Raji (cell line): Measurements from ENCODE around the gene OR10J4.

Source experiments
- POLR2A ChIP-seq: IDR thresholded peaks from 2 replicates; pipeline ENCODE4 v1.6.1; 2011; ENCODE audit warnings: low read depth, low read length, control low read depth; ENCODE audit not compliant: insufficient read depth

The OR10J4 gene

DNA sequence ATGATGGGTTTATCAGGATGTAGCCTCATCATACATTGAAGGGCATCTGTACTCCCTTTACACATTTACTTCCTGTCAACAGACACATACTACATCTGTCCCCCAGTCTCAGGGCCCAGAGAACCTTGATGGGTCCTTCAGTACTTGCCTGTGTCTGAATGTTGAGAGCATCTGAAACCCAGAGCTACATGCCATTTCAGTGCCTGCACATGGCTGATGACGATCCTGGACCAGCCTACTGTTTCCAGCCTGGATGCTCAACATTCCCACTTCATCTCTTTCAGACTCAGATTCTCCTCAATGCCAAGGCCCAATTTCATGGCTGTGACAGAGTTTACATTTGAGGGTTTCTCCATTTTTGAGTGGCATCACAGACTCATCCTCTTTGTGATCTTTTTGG, at the start of gene OR10J4:
OR10J4 (plus strand) TSS at position 301 of the 400 bp plus-strand sequence.
- no peak for TF ChIP-seq POLR2A

DNA sequence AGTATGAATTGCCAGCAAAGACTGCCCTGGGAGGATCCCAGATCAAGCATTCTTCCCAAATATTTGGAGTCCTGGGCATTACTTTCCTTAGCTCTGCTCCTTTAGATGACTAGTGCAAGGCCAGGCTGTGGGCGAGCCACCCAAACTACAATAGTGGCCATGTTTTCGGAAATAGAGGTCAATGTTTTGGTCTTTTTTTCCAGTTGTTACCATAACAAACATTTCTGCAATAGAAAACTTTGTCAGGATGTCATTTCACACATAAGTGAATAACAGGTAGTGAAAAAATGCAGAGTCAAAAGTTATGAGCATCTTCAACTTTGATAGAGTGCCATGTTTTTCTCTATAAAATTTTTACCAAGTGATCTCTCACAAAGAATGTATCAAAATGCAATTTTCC, 25.2 kb upstream of the OR10J4 start:
- TF ChIP-seq POLR2A = no peak

DNA sequence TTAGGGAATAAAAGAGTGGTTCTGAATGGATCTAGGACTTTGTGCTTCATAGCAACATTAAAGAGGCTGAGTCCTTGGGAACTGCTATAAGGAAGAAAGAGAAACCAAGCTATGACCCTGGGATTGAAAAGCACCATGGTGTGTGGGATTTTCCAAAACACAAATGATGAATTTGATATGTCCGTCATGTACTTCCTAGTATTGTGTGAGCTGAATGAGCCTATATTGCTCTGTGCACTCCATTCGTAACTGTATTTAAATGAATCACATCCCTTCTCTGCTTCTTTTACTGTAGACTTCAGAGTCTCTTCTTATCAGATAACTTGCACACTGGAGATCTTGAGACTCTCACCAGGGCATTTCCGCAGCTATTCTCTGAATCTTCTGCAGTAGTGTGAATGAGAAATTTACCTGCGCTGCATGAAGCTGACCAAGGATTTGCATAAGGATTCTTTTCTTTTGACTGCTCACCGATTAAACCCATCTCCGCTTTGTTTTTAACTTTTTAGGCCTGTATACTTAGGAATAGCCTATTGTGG, 23.1 kb upstream of the OR10J4 start:
- TF ChIP-seq POLR2A = no peak

DNA sequence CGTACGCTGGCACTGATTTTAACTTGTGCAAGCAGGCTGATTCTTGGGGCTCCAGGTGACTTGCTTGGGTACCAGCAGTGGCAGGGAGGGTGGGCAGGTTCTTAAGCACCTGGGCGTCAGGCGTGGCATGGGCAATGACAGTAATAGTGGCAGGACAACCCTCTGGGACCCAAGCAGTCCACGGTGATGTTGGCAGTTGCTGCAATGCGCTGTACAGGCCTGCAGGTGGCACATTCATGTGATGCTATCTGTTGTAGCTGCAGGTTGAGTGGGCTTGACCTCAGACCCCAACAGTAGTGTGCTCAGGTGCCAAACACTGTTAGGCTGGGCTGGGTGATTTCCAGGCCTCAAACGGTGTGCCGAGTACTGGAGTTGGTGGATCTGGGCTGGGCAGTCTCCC, 10.2 kb upstream of the OR10J4 start:
- no peak for TF ChIP-seq POLR2A

DNA sequence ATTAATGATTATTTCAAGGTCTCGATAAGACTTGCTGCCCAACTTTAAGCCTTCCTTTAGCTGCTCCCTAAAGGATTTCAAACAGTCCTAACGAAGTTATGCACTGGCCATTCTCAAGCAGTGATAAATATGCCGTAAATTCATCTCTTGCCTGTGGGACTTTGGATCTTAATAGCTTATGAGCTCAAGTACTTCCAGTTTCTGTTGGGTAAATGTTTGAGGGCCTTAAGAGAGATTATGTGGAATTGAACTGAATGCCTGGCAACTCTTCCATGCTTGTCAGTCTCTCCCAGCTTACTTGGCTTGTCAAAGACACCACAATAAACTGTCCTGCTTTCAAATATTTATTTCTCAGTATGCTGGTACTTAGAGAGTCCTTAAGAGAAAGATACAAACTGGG, 3.5 kb upstream of the OR10J4 start:
- no peak for TF ChIP-seq POLR2A

DNA sequence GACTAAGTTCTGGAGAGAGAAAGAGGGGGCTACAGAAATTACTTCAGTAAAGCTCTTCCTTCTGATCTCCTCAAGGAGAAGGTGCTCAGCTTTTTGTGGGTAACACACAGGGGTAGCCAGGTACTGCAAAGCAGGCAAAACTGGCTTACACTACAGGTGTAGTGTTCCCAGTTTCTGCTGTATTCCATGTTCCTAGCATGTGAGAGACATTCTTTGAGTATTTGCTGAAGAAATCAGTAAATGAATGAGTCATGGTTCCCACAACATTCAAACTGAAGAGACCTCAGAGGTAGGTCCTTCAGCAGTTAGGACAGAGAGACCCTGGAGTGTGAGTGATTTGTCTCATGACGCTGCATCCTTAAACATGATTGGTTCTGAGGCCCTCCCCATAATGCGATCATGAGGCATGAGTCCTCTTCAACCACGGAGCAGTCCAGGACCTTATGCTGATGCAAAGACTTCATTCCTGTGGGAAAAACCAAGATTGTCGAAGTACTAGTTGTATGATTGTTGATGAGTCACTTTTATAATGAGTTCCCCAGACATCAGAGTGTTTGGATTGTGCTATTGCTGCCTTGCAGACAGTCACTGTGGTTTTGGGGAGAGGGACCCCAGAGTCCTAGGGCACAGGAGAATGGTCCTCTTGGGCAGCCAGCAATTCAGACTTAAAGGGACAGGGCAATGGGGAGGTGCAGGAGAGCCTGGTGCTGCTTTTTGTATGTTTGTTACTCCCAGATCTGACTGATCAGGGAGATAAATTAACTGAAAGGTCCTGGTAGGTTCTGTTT, 2.7 kb upstream of the OR10J4 start:
- no peak for TF ChIP-seq POLR2A

DNA sequence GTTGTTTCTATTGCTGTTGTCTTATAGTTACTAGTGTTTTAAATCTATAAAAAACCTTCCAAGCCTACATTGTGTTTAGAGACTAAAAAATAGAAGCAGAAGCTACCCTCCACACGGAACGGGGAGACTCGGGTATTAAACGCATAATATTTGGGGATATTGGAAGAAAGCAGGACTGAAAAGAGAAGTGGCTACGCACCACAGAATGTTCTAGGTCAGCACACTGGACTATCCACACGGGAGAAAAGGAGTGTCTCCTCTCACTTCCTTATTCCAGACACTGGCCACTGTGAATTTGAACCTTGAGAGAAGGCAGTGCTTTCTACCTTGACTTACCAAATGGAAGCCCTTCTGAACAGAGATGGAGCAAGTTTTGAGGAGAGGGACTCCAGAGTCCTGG, 1.0 kb upstream of the OR10J4 start:
- no peak for TF ChIP-seq POLR2A

DNA sequence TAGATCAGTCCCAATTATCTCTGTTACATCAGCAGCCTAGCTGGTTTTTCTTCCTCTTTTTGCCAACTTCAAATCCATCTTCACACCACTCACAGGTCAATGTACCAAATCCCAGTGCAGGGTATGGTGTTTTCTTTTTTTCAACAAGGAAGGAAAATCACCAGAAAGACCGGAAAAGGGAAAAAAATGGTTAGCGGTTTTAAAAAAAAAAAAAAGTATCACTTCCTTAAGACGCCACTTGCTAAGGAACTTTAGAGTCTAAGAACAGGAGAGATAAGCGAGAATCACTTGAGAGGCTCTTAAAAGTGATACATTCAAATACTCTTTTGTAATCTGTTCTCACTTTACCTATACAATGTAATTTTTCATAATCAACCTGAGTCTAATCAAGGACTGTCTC, 4.5 kb downstream of the OR10J4 start:
- no peak for TF ChIP-seq POLR2A

DNA sequence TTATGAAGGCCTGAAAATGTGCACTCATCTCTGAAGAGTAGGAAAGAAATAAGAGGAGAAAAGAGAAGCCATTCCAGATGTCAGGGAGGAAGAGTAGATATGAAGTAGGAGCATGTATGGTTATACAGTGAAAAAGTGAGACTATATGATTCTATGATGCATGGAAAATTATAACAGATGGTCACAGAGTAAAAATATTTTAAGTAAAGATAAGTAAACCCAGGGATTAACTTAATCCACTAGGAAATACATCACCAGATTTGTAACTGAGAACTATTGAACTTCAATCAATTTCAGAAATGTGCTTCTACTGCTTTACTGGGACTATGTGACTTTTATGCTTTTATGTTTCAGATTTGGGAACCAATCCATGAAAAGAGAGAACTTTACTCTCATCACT, 7.4 kb downstream of the OR10J4 start, which contains the start of gene OR10J1:
OR10J1 (plus strand) TSS at position 301 of the 400 bp plus-strand sequence; CDS start at position 371, 70 bp downstream.
- TF ChIP-seq POLR2A = no peak

DNA sequence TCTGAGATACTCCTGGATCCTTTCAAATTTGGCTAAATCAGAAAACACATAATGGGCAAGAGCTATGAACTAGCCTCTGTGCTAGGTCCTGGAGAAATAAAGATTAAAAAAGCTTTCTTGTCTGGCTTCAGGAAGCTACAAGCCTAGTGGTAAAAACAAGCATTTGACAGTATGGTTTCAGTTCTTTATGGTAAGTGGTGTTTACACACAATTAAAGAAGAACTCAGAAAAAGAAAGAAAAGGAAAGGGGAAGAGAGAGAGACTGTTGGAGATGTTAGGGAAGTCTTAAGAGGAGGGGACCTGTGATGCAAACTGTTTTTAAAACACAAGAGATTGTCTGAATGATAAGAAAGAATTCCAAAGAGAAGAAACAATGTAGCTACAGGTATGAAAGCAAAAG, 9.4 kb downstream of the OR10J4 start:
- no peak for TF ChIP-seq POLR2A

DNA sequence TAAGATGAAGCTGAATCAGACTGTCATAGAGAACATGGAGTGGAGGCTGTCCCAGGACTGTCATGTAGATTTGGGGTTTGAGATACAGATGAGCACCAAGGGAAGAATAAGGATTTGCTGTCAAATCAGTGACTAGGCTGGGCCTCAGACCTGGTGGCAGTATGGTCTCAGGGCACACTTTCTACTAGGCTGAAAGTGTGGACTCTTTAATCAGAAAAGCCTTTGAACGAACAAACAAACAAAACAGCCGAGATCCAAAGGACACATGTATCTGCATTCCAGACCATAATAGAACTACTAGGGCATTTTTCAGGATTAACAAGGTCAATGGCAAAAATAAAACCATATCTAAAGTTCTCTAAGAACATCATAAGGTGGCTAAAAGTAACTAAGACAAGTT, 10.4 kb downstream of the OR10J4 start:
- no peak for TF ChIP-seq POLR2A

DNA sequence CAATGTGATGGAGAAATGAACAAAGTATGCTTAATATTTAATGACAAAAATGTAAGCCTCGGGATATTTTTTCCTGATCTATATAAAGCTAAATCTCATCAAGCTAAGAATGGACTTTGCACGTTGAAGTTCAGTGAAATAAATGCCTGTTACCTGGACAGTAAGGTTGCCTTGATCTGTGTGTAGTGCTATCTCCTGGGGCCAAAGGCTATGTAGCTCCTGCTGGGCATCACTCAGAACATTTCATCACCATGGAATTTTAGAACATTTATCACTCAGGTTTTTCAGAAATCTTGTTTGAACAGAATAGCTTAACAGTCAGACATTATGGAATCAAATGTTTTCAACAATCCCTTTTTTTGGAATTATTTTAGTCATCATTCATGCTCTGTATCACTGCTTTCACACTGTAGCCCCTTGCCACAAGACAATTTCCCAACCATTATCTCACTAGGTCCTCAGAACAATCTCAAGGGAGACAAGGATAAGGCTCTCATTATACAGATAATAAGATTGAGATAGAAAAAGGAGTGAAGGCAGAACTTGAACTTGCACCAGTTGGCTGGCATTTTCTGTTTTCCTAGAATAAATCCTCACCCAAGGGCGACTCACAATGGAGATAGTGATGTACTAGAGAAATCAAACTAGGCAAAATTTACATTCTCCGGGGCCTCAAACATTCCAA, 11.2 kb downstream of the OR10J4 start:
- TF ChIP-seq POLR2A = no peak

DNA sequence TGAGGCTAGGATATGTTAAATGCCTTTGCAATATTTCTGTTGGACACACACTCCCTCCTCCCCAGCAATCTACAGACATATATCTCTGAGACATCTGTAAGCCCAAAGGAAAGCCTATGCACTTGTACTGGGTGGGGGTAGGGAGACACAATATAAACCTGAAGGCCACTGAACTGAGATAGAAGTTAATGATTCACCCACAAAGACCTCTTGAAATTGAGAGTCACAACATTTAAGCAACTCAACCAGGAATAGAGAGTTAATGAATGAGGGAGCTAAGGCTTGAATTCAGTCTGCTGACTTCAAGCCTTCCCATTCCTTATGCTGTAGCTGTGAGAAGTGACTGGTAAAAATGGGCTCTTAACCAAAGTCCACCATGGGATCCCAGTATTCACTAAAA, 12.5 kb downstream of the OR10J4 start:
- no peak for TF ChIP-seq POLR2A

DNA sequence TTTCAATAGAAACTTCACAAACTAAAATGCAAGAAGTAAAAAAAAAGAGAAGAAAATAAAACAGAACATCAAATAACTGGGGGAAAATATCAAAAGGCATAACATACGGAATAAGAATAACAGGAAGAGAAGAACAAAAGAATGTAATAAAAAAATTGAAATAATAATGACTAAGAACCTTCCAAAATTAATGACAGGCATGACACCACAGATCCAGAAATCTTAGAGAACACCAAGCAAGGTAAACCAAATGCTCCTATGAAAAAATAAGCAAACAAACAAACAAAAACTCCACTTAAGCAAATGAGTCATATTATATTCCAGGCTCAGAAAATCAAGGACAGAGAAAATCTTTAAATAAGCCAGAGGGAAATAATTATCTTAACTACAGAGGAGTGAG, 16.2 kb downstream of the OR10J4 start:
- TF ChIP-seq POLR2A = no peak

DNA sequence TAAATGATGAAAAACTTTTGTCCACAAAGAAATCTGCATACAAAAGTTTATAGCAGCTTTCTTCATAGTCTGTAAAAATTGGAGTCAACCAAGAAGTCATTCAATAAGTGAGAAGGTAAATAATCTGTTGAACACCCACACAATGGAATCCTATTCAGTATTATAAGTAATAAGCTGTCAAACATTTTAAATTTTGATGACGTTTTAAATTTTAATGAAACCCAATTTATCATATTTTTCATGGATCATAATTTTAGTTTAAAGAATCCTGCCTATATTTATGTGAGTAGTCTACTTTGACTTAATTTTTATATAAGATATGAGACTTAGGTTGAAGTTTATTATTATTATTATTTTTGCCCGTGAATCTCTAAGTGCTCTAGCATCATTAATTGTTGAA, 27.5 kb downstream of the OR10J4 start:
- TF ChIP-seq POLR2A = no peak

DNA sequence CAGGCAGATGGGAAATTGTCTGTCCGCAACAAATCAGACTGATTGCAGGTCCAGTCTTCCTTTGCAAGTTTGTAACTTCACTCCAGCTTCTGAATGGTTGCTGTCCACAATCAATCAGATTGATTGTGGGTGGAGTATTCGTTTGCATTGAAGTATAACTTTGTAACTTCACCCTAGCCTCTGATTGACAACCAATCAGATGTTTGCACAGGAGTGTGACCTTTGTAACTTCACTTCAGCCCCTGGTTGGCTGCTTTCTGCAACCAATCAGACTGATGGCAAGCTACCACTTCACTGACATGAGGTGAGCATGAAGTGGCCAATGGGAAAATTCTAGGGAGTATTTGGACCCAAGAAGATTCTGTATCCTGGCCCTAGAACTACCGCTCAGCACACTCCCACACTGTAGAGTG, 33.2 kb downstream of the OR10J4 start:
- no peak for TF ChIP-seq POLR2A
